H1 (cell line): ENCODE data around the gene CCDC33. TPM values are rescaled to one million over a fixed set of nuclear protein-coding genes. Genes with fewer than 3 reads are reported as not detected.

Experiments
- CTCF ChIA-PET: fragments of 300-600 bp; sonication (Branson Sonifier 250); formaldehyde crosslinking; loops from one replicate; lab custom pipeline; 2021; ENCODE audit not compliant: partially characterized antibody; lab: Charles Lee
- POLR2A ChIA-PET: fragments of 300-600 bp; sonication (Branson Sonifier 250); formaldehyde crosslinking; loops from one replicate; lab custom pipeline; 2021; ENCODE audit warnings: inconsistent platforms; ENCODE audit not compliant: partially characterized antibody; lab: Charles Lee
- DNase-seq, 2 experiments: peaks; one replicate each; pipeline versions ENCODE4 v3.0.0 to v3.0.0-alpha.2; 2010 to 2022; ENCODE audit warnings: low spot score in 2 of 2, low read depth in 1 of 2, mixed read lengths in 1 of 2
- FAIRE-seq: peaks from 2 replicates; lab custom pipeline; 2011; peaks lifted over from hg19 to GRCh38; lab: Jason Lieb, UNC
- H2AFZ ChIP-seq: 2 replicates; pipeline ENCODE4 v1.8.1; 2012; ENCODE audit warnings: low read length, inconsistent platforms
- H2AK5ac ChIP-seq: 2 replicates; pipeline ENCODE4 v1.6.1; 2013; ENCODE audit warnings: low read depth, low read length
- H2BK120ac ChIP-seq: replicated peaks from 2 replicates; pipeline ENCODE3; 2013; ENCODE audit warnings: low read depth, low read length, inconsistent platforms
- H2BK12ac ChIP-seq: 2 replicates; pipeline ENCODE4 v1.6.1; 2013; ENCODE audit warnings: low read depth, low read length
- H2BK15ac ChIP-seq: 2 replicates; pipeline ENCODE4 v1.6.1; 2013; ENCODE audit warnings: low read length
- H2BK20ac ChIP-seq: 2 replicates; pipeline ENCODE4 v1.6.1; 2013; ENCODE audit warnings: low read length
- H2BK5ac ChIP-seq: 2 replicates; pipeline ENCODE4 v1.6.1; 2013; ENCODE audit warnings: low read depth, low read length
- H3K14ac ChIP-seq: 2 replicates; pipeline ENCODE4 v1.6.1; 2013; ENCODE audit warnings: inconsistent platforms; ENCODE audit not compliant: insufficient read length
- H3K18ac ChIP-seq: 2 replicates; pipeline ENCODE4 v1.6.1; 2013; ENCODE audit warnings: low read length; ENCODE audit errors: extremely low read depth
- H3K23ac ChIP-seq: 2 replicates; pipeline ENCODE4 v1.6.1; 2013; ENCODE audit warnings: inconsistent platforms; ENCODE audit not compliant: insufficient read length
- H3K23me2 ChIP-seq: 2 replicates; pipeline ENCODE4 v1.6.1; 2013; ENCODE audit warnings: low read depth, low read length
- H3K27ac ChIP-seq: 2 replicates; pipeline ENCODE4 v1.6.1; 2011; ENCODE audit warnings: low read depth, low read length, inconsistent platforms
- H3K27me3 ChIP-seq, 4 experiments: replicated peaks in 1 of 4; 1 replicate in 1 of 4; 2 replicates in 3 of 4; pipeline versions ENCODE4 v1.6.1 to v1.8.1; 2011 to 2013; ENCODE audit warnings: low read length in 3 of 4, mild to moderate bottlenecking in 3 of 4, inconsistent platforms in 2 of 4, mixed read lengths in 2 of 4, moderate library complexity in 1 of 4; ENCODE audit not compliant: control insufficient read depth in 3 of 4, insufficient read depth in 3 of 4; ENCODE audit errors: extremely low read depth in 1 of 4
- H3K36me3 ChIP-seq, 4 experiments: 2 replicates each; pipeline versions ENCODE4 v1.6.1 to v1.8.1; 2011 to 2013; ENCODE audit warnings: mild to moderate bottlenecking in 4 of 4, low read length in 3 of 4, moderate library complexity in 2 of 4, control low read depth in 1 of 4, inconsistent platforms in 1 of 4; ENCODE audit not compliant: insufficient read depth in 4 of 4, control insufficient read depth in 2 of 4
- H3K4ac ChIP-seq: replicated peaks from 2 replicates; pipeline ENCODE3; 2013; ENCODE audit warnings: low read length, low read depth, mixed read lengths, inconsistent platforms; ENCODE audit not compliant: insufficient read length
- H3K4me1 ChIP-seq, 4 experiments: replicated peaks in 1 of 4; 1 replicate in 1 of 4; 2 replicates in 3 of 4; pipeline versions ENCODE4 v1.6.1 to v1.8.1; 2011 to 2013; ENCODE audit warnings: low read length in 3 of 4, inconsistent platforms in 2 of 4, mixed read lengths in 1 of 4; ENCODE audit not compliant: insufficient read depth in 4 of 4, control insufficient read depth in 3 of 4
- H3K4me2 ChIP-seq, 2 experiments: 2 replicates each; pipeline versions ENCODE4 v1.6.1 to v1.8.1; 2011 to 2013; ENCODE audit warnings: low read depth in 2 of 2, low read length in 2 of 2, control low read depth in 1 of 2, inconsistent platforms in 1 of 2, mild to moderate bottlenecking in 1 of 2; ENCODE audit not compliant: insufficient read depth in 1 of 2
- H3K4me3 ChIP-seq, 4 experiments: fragments of 200-600, 300-600 bp in 1 of 4; sonication (generic), shearing (Covaris generic), sonication (Bioruptor Twin) in 1 of 4; 2 replicates each; pipeline versions ENCODE4 v1.5.1 to v1.8.1; 2011 to 2016; ENCODE audit warnings: low read length in 4 of 4, low read depth in 3 of 4, control low read depth in 2 of 4, inconsistent platforms in 2 of 4, mild to moderate bottlenecking in 2 of 4, mixed read lengths in 1 of 4, moderate library complexity in 1 of 4; ENCODE audit not compliant: insufficient read depth in 2 of 4; ENCODE audit errors: extremely low read depth in 1 of 4
- H3K56ac ChIP-seq: replicated peaks from 2 replicates; pipeline ENCODE3; 2013; ENCODE audit warnings: low read depth, mild to moderate bottlenecking, mixed read lengths, low read length, inconsistent platforms; ENCODE audit not compliant: insufficient read length
- H3K79me1 ChIP-seq: 2 replicates; pipeline ENCODE4 v1.6.1; 2013; ENCODE audit warnings: low read depth, low read length, control low read depth
- H3K79me2 ChIP-seq, 2 experiments: 2 replicates each; pipeline versions ENCODE4 v1.6.1 to v1.8.1; 2012 to 2013; ENCODE audit warnings: low read length in 2 of 2, mild to moderate bottlenecking in 2 of 2, inconsistent platforms in 1 of 2; ENCODE audit not compliant: insufficient read depth in 2 of 2, control insufficient read depth in 1 of 2
- H3K9ac ChIP-seq, 4 experiments: replicated peaks in 1 of 4; 1 replicate in 1 of 4; 2 replicates in 3 of 4; pipeline versions ENCODE4 v1.6.1 to v1.8.1; 2011 to 2013; ENCODE audit warnings: low read depth in 3 of 4, low read length in 3 of 4, control low read depth in 2 of 4, mild to moderate bottlenecking in 2 of 4, moderate library complexity in 2 of 4, inconsistent platforms in 1 of 4; ENCODE audit errors: extremely low read depth in 1 of 4
- H3K9me3 ChIP-seq, 2 experiments: 2 replicates each; pipeline versions ENCODE4 v1.6.1 to v1.8.1; 2012 to 2013; ENCODE audit warnings: mild to moderate bottlenecking in 2 of 2, moderate library complexity in 2 of 2, control low read depth in 1 of 2, inconsistent platforms in 1 of 2, low read depth in 1 of 2, low read length in 1 of 2, mixed read lengths in 1 of 2; ENCODE audit not compliant: insufficient read depth in 2 of 2
- H4K20me1 ChIP-seq, 2 experiments: replicated peaks in 1 of 2; 2 replicates each; pipeline versions ENCODE3 to v1.8.1; 2011 to 2013; ENCODE audit warnings: inconsistent platforms in 2 of 2, low read length in 2 of 2, mild to moderate bottlenecking in 1 of 2; ENCODE audit not compliant: insufficient read depth in 2 of 2, control insufficient read depth in 1 of 2
- H4K5ac ChIP-seq: 2 replicates; pipeline ENCODE4 v1.6.1; 2013; ENCODE audit warnings: low read length, low read depth, mixed read lengths, inconsistent platforms; ENCODE audit not compliant: insufficient read length
- H4K8ac ChIP-seq: 2 replicates; pipeline ENCODE4 v1.8.0; 2013; ENCODE audit warnings: mild to moderate bottlenecking, moderate library complexity, low read length, inconsistent platforms; ENCODE audit not compliant: insufficient read depth; ENCODE audit errors: extremely low read depth
- H4K91ac ChIP-seq: replicated peaks from 2 replicates; pipeline ENCODE3; 2013; ENCODE audit warnings: low read length, mixed read lengths, inconsistent platforms; ENCODE audit not compliant: insufficient read length
- BACH1 ChIP-seq: IDR thresholded peaks from 2 replicates; pipeline ENCODE4 v1.6.1; 2012; ENCODE audit warnings: low read length, improper control_type of control experiment
- BCL11A ChIP-seq, 2 experiments: IDR thresholded peaks; one replicate each; pipeline ENCODE4 v1.6.1; 2011; ENCODE audit warnings: low read depth in 2 of 2, low read length in 2 of 2, mild to moderate bottlenecking in 2 of 2
- CBX8 ChIP-seq: fragments of 300-800, 300-1000 bp; sonication (generic); IDR thresholded peaks from 2 replicates; pipeline ENCODE4 v1.7.1; 2016; ENCODE audit warnings: low read depth, low read length, borderline replicate concordance
- JUND ChIP-seq: IDR thresholded peaks from 2 replicates; pipeline ENCODE4 v1.6.1; 2011; ENCODE audit warnings: mild to moderate bottlenecking, improper control_type of control experiment, low read length
- KDM1A ChIP-seq: fragments of 200-600, 300-600 bp; sonication (generic); IDR thresholded peaks from 2 replicates; pipeline ENCODE4 v1.7.1; 2016; ENCODE audit warnings: mild to moderate bottlenecking, low read length, borderline replicate concordance
- RXRA ChIP-seq: IDR thresholded peaks from 2 replicates; pipeline ENCODE4 v1.6.1; 2011; ENCODE audit warnings: low read depth, mild to moderate bottlenecking, low read length, moderate library complexity; ENCODE audit not compliant: insufficient read depth
- SIRT6 ChIP-seq: IDR thresholded peaks from one replicate; pipeline ENCODE4 v1.7.1; 2012; ENCODE audit warnings: low read length, inconsistent platforms
- SP1 ChIP-seq: IDR thresholded peaks from 2 replicates; pipeline ENCODE4 v1.6.1; 2011; ENCODE audit warnings: low read depth, low read length
- SP2 ChIP-seq: IDR thresholded peaks from 2 replicates; pipeline ENCODE4 v1.6.1; 2012; ENCODE audit warnings: mild to moderate bottlenecking, low read length, inconsistent platforms
- SRF ChIP-seq: IDR thresholded peaks from 2 replicates; pipeline ENCODE4 v1.6.1; 2011; ENCODE audit warnings: mild to moderate bottlenecking, low read depth, low read length, moderate library complexity
- TCF12 ChIP-seq: IDR thresholded peaks from 2 replicates; pipeline ENCODE4 v1.6.1; 2011; ENCODE audit warnings: low read depth, mild to moderate bottlenecking, low read length
- WGBS, 2 experiments: shearing (Covaris generic) in 1 of 2; methylation state at CpG; one replicate each; pipeline versions ENCODE4 v1.1.6 to v1.1.7; 2013 to 2015; ENCODE audit warnings: low lambda C conversion rate in 2 of 2, mixed read lengths in 2 of 2, inconsistent platforms in 1 of 2, low coverage in 1 of 2, missing lambda C conversion rate in 1 of 2; ENCODE audit not compliant: insufficient replicate concordance in 2 of 2, insufficient coverage in 1 of 2, insufficient read length in 1 of 2; ENCODE audit errors: extremely low coverage in 1 of 2, missing lambda C conversion rate in 1 of 2; 5-methylcytosine and 5-hydroxymethylcytosine counted together
- polyA plus RNA-seq, 7 experiments: library from polyadenylated mRNA; depleted of rRNA in 3 of 7; stranded (reverse) in 5 of 7; unstranded in 2 of 7; fragments of >200 nt in 5 of 7; fragments of 200-250 nt in 2 of 7; gene quantifications; 1 replicate in 5 of 7; 2 replicates in 1 of 7; 4 replicates in 1 of 7; pipeline versions ENCODE4 v1.2.1 to v1.2.3, GENCODE V29; 2011 to 2013; ENCODE audit warnings: missing spikeins in 2 of 7, mixed read lengths in 2 of 7
- total RNA-seq: library from RNA; stranded (reverse); fragmentation: NEBNext Ultra II Directional; extraction: Animal tissue kit (Norgen Biotek cat#: 25700); gene quantifications from 2 replicates; pipeline ENCODE4 v1.2.1, GENCODE V29; 2021

The CCDC33 gene
- total and polyA plus RNA-seq, 2 of the 8 experiments (the other 6 are each of a cell fraction or from before 2014, with no cell fraction given) = 2.0 to 2.7 TPM

DNA sequence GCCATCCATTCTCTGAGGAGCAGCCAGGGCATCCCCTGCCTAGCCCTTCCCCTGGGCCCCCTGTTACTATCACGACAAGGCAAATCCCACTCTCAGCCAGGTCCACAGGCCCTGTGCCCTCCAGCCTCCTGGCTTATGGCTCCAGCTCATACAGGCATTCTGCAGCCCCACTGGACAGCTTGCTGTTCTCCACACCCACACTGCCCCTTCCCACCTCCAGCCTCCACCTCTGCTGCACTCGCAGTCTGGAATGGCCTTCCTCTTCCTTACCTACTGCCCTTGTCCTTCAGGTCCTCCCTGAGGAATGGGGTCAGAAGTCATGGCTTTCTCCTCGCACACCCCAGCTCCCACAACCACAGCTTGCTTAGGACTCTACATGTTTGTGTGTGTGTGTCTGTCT, 40.4 kb downstream of the CCDC33 start:
- H3K27me3 ChIP-seq = no peaks in the 10 kb centered on the region; a peak in 1 of 7 replicates
- no peak overlapping the region for H3K4ac ChIP-seq
- WGBS, 2 experiments = 91% methylated on average over 3 of the region's 3 CpGs; no CpG with 5 or more reads in 1 of the 2 experiments
- no peak overlapping the region for H3K56ac ChIP-seq
- H2BK120ac ChIP-seq = no peak overlapping the region
- FAIRE-seq (no peak), DNase-seq (no peak)
- H2BK15ac ChIP-seq = peak overlapping the region; percentile 19; the same call in 1 of the 2 replicates
- 0 out of 2 replicates have a peak overlapping the region, but pooled peaks have one; percentile 35 for H4K8ac ChIP-seq
- no peak overlapping the region for H2BK5ac ChIP-seq
- TF ChIP-seq JUND (no peak), CBX8 (no peak), BACH1 (no peak), BCL11A (IDR thresholded peaks at IDR 0.05; ENCODE audit: low read depth in 2 of 2, low read length in 2 of 2) (no peak), SP1 (no peak), KDM1A (no peak), SP2 (no peak), SRF (no peak), RXRA (no peak), TCF12 (no peak), SIRT6 (no peak)
- no peaks in the 10 kb centered on the region for H3K23me2 ChIP-seq
- no peaks in the 10 kb centered on the region for H3K9me3 ChIP-seq
- H2BK12ac ChIP-seq = peak overlapping the region; percentile 80; the same call in 1 of the 2 replicates
- H3K4me1 ChIP-seq = no peaks in the 10 kb centered on the region
- POLR2A ChIA-PET = interaction anchor here (0.6 kb wide), 1 partner anchor 53 kb away, joined by 3 read pairs; no protein-coding TSS in a partner anchor
- no peaks in the 10 kb centered on the region for H3K79me1 ChIP-seq
- H2BK20ac ChIP-seq = 0 out of 2 replicates have a peak overlapping the region, but pooled peaks have one; percentile 48
- no peak overlapping the region for H3K18ac ChIP-seq
- no peaks in the 10 kb centered on the region for H3K36me3 ChIP-seq
- no peaks in the 10 kb centered on the region for H3K79me2 ChIP-seq
- H4K20me1 ChIP-seq = no peaks in the 10 kb centered on the region
- H3K23ac ChIP-seq = no peak overlapping the region
- H2AK5ac ChIP-seq = no peak overlapping the region
- H3K4me3 ChIP-seq = no peak overlapping the region
- no peak overlapping the region for H3K4me2 ChIP-seq
- H4K91ac ChIP-seq = no peak overlapping the region
- no peak overlapping the region for H3K14ac ChIP-seq
- no peak overlapping the region for H4K5ac ChIP-seq
- CTCF ChIA-PET = interaction anchor here (2.0 kb wide), 1 partner anchor 35 kb away, joined by 8 read pairs; no protein-coding TSS in a partner anchor
- no peak overlapping the region for H3K9ac ChIP-seq
- no peak overlapping the region for H3K27ac ChIP-seq
- no peak overlapping the region for H2AFZ ChIP-seq
